Measurements from ENCODE around the gene RCBTB1.

- TF ChIP-seq TAF1 (IDR thresholded peaks at IDR 0.05; ENCODE audit: borderline replicate concordance, insufficient read depth, low read length) (no peak), POLR2AphosphoS5 (IDR thresholded peaks at IDR 0.05; ENCODE audit: low read depth, low read length) (no peak), REST (IDR thresholded peaks at IDR 0.05; ENCODE audit: insufficient read depth in 1 of 2, low read depth in 2 of 2, low read length in 2 of 2) (no peak), SIN3A (IDR thresholded peaks at IDR 0.05; ENCODE audit: borderline replicate concordance, insufficient read depth, low read length) (no peak), FOXP2 (optimal IDR thresholded peaks at IDR 0.05; ENCODE audit: borderline replicate concordance, extremely low read depth, extremely low read length, insufficient read depth) (no peak)
These were observed 30.7 kb upstream of the RCBTB1 start for GRCh38 chr13:49615836-49616675.
